Measurements from ENCODE around the gene DLL3. TPM values are rescaled to one million over a fixed set of nuclear protein-coding genes. Genes with fewer than 3 reads are reported as not detected.
A peak's percentile ranks its signal among the peaks of the same experiment; 100 is the strongest.

Gene DLL3
- total and polyA plus RNA-seq, 2 experiments from 2014 or later, result 1.1 to 1.6 TPM

DNA sequence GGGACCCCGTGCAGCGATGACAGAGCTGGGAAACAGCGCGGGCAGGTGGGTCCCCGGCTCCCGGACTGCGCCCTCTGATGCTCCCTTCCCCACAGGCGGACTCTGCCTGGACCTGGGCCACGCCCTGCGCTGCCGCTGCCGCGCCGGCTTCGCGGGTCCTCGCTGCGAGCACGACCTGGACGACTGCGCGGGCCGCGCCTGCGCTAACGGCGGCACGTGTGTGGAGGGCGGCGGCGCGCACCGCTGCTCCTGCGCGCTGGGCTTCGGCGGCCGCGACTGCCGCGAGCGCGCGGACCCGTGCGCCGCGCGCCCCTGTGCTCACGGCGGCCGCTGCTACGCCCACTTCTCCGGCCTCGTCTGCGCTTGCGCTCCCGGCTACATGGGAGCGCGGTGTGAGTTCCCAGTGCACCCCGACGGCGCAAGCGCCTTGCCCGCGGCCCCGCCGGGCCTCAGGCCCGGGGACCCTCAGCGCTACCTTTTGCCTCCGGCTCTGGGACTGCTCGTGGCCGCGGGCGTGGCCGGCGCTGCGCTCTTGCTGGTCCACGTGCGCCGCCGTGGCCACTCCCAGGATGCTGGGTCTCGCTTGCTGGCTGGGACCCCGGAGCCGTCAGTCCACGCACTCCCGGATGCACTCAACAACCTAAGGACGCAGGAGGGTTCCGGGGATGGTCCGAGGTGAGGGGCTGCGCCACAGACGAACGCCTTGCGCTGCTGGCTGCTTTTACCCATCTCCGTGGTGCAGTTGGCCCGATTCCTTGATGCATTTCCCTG, 8.4 kb downstream of the DLL3 start:
- peaks cover 6% of the 10 kb centered on the region for H3K4me1 ChIP-seq (ENCODE audit: insufficient read depth)
- H3K4me3 ChIP-seq, result peak overlapping the region; percentile 20
- TF ChIP-seq EZH2phosphoT487 (IDR thresholded peaks at IDR 0.05; ENCODE audit: low read depth, severe bottlenecking, unreplicated experiment) (no peak), CTCF (IDR thresholded peaks at IDR 0.05; ENCODE audit: poor library complexity) (no peak), EZH2 (IDR thresholded peaks at IDR 0.05; ENCODE audit: borderline replicate concordance) (no peak)
- no peak overlapping the region for H3K27ac ChIP-seq
- peak overlapping the region; percentile 96 for H3K4me2 ChIP-seq
- DNase-seq (ENCODE audit: low spot score), result peak; percentile 87
- 3% methylated on average over 85 of the region's 96 CpGs for WGBS (ENCODE audit: low lambda C conversion rate, missing lambda C conversion rate)
- peak overlapping the region; percentile 93 for H2AFZ ChIP-seq
- H4K20me1 ChIP-seq (ENCODE audit: insufficient read depth, poor library complexity, severe bottlenecking), result no peaks in the 10 kb centered on the region
- H3K9me2 ChIP-seq (replicated peaks; ENCODE audit: insufficient read depth), result no peaks in the 10 kb centered on the region
- no peaks in the 10 kb centered on the region for H3K36me3 ChIP-seq (replicated peaks; ENCODE audit: insufficient read depth, low read depth)
- H3K79me2 ChIP-seq, result no peaks in the 10 kb centered on the region
- H3K27me3 ChIP-seq, result peaks cover 51% of the 10 kb centered on the region
- no peaks in the 10 kb centered on the region for H3K9me3 ChIP-seq (ENCODE audit: low read depth)

DNA sequence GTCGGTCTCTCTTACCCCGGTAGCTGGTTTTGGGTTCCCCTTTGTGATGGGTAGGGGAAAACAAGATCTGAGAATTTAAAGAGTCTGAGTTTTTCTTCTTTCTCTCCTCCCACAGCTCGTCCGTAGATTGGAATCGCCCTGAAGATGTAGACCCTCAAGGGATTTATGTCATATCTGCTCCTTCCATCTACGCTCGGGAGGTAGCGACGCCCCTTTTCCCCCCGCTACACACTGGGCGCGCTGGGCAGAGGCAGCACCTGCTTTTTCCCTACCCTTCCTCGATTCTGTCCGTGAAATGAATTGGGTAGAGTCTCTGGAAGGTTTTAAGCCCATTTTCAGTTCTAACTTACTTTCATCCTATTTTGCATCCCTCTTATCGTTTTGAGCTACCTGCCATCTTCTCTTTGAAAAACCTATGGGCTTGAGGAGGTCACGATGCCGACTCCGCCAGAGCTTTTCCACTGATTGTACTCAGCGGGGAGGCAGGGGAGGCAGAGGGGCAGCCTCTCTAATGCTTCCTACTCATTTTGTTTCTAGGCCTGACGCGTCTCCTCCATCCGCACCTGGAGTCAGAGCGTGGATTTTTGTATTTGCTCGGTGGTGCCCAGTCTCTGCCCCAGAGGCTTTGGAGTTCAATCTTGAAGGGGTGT, 9.1 kb downstream of the DLL3 start:
- H3K36me3 ChIP-seq (replicated peaks; ENCODE audit: insufficient read depth, low read depth), result no peaks in the 10 kb centered on the region
- no peak overlapping the region for H3K27ac ChIP-seq
- 37% methylated on average over 24 of the region's 24 CpGs for WGBS (ENCODE audit: low lambda C conversion rate, missing lambda C conversion rate)
- H3K79me2 ChIP-seq, result no peaks in the 10 kb centered on the region
- peak overlapping the region; percentile 20 for H3K4me3 ChIP-seq
- no peaks in the 10 kb centered on the region for H3K9me3 ChIP-seq (ENCODE audit: low read depth)
- H3K9me2 ChIP-seq (replicated peaks; ENCODE audit: insufficient read depth), result no peaks in the 10 kb centered on the region
- peaks cover 47% of the 10 kb centered on the region for H3K27me3 ChIP-seq
- peak overlapping the region; percentile 96 for H3K4me2 ChIP-seq
- peak overlapping the region; percentile 93 for H2AFZ ChIP-seq
- H4K20me1 ChIP-seq (ENCODE audit: insufficient read depth, poor library complexity, severe bottlenecking), result no peaks in the 10 kb centered on the region
- DNase-seq (ENCODE audit: low spot score), result no peak
- H3K4me1 ChIP-seq (ENCODE audit: insufficient read depth), result peaks cover 6% of the 10 kb centered on the region
- no peak for TF ChIP-seq EZH2 (IDR thresholded peaks at IDR 0.05; ENCODE audit: borderline replicate concordance)
- TF ChIP-seq EZH2phosphoT487 (IDR thresholded peaks at IDR 0.05; ENCODE audit: low read depth, severe bottlenecking, unreplicated experiment), result no peak
- TF ChIP-seq CTCF (IDR thresholded peaks at IDR 0.05; ENCODE audit: poor library complexity), result no peak

- no peak for DNase-seq (ENCODE audit: low spot score)
- no peaks in the 10 kb centered on the region for H3K79me2 ChIP-seq
- peaks cover 6% of the 10 kb centered on the region for H3K4me1 ChIP-seq (ENCODE audit: insufficient read depth)
- no peaks in the 10 kb centered on the region for H3K9me3 ChIP-seq (ENCODE audit: low read depth)
- H3K4me3 ChIP-seq, result no peak overlapping the region
- H3K9me2 ChIP-seq (replicated peaks; ENCODE audit: insufficient read depth), result no peaks in the 10 kb centered on the region
- no peak overlapping the region for H3K4me2 ChIP-seq
- H3K27me3 ChIP-seq, result peaks cover 48% of the 10 kb centered on the region
- no peak for TF ChIP-seq EZH2phosphoT487 (IDR thresholded peaks at IDR 0.05; ENCODE audit: low read depth, severe bottlenecking, unreplicated experiment)
- no peak for TF ChIP-seq CTCF (IDR thresholded peaks at IDR 0.05; ENCODE audit: poor library complexity)
- no peak for TF ChIP-seq EZH2 (IDR thresholded peaks at IDR 0.05; ENCODE audit: borderline replicate concordance)
- H3K27ac ChIP-seq, result no peak overlapping the region
- WGBS (ENCODE audit: low lambda C conversion rate, missing lambda C conversion rate), result 84% methylated on average over 9 of the region's 9 CpGs
- no peaks in the 10 kb centered on the region for H4K20me1 ChIP-seq (ENCODE audit: insufficient read depth, poor library complexity, severe bottlenecking)
- H2AFZ ChIP-seq, result no peak overlapping the region
- no peaks in the 10 kb centered on the region for H3K36me3 ChIP-seq (replicated peaks; ENCODE audit: insufficient read depth, low read depth)
Measured at GRCh38 chr19:39508629-39509028, 9.9 kb downstream of the DLL3 start.

Data from hepatocyte (in vitro differentiated cells).